ENCODE measurements around the gene ATP8B4.
"Not testable (repeated sequence)": the region's sequence is repeated elsewhere in the genome, so short reads cannot be mapped to it uniquely, and the experiment has no call there.

ATP8B4 gene

GRCh38 chr15:50003786-50004334, 115.2 kb downstream of the ATP8B4 start:
- DNase-seq, result peak; percentile 37

DNA sequence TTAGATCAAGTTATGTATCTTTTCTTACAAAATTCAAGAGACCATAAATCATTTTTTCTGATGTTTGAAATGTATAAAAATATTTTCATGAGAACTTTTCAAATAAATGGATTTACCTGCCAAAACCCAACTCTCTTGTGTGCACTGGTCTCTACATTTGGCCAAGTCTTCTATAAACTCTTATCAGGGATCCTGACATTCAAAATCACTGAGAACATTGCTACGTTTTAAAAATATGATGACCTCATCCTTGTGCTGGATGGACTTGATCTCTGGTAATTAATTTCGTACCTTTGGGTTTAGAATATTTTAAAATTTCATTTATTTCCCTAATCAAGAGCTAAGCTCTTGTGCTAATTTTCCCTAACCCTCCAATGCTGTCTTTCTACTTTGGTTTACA, 127.4 kb downstream of the ATP8B4 start:
- no peak for DNase-seq

DNA sequence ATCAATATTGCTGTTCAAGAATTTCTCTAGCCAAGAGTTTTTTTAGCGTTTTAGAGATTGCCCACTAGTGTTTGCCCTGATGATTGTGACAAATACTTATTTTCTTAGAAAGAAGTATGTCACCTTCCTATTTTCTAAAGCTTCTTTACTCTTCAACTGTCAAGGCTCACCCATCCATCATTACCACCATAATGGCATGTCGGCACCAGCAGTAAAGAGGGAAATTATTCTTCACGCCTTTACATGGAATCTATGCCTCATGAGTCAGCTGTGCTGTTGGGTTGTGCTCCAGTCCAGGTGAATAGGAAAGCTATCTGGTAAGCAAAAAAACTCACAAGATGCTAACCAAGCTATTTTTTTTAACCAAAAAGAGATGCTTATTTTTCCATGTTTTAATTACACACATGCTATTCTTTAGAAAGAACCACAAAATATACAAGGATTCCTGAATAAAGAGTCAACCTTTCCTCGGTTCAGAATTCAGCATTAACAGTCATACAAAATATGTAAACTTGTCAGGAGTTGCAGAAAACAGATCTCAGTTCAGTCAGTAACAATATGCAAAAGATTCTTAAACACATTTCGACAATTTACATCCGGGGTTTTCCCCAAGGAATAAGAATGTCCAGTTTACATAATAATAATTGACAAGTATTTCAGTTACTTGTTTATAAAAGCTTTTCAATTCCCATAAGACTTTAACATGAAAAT, 128.0 kb downstream of the ATP8B4 start:
- DNase-seq, result no peak

DNA sequence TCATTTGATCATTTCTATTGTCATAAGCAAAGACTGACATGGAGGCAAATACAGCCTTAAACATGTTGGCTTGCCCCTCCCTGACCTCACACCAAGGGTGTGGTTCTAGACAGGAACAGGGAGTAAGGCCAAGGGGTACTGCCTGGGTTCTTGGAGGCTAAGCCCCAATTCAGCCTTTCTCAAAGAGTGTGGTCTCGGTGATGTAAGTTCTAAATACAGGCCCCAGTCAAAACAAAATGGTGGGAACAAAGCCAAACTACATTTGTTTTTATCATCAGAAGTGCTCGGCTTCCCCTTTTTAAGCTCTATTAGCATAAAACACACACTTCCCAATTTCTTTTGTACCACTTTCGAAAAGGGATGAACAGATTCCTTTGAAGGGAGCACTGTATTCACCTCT, 129.5 kb downstream of the ATP8B4 start:
- no peak for DNase-seq

DNA sequence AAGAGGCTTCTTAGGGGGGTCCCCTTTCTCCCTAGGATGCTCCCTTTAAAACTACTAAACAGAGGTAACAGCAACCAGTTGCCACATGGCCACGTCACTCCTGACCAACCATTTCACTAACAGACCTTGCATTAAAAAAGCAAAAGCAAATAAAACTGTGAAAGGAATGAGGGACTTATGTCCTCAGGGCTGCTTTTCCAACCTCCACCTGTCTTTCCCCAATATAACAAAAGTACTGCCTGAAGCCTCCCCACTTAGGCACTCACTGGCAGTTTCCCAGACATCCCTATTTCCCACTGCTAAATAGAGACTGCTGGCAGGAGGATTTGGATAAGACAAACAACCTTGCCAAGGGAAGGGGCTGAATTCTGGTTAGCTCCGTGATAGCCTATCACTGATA, 130.3 kb downstream of the ATP8B4 start:
- no peak for DNase-seq

- DNase-seq, result no peak
These were observed 131.1 kb downstream of the ATP8B4 start for GRCh38 chr15:49987896-49988295.

DNA sequence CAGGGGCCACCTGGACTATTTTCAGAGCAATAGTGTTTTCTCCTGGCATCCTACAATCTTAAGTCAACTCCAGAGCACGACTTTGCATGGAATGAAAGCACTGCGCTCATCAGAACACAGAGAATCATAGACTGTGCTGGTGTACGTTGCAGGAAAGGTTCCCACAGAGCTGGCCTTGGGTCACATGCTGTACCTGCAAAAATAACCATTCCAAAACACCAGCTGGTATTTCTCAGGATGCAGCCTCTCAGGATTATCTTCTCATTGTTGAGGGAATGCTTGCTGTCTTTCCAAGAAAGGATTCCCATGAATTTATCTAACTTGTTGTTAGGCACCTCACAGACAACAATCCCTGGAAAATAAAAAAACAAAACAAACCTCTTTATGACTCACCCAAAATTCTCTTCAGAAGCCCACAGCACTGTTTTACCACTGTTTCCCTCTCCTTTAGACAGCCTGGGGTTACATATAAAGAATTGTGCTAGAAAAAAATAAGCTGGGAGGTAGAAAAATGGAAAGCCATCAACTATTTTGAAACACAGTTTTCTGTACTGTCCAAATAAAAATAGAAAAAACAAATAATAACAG, 131.7 kb downstream of the ATP8B4 start:
- DNase-seq, result no peak

DNA sequence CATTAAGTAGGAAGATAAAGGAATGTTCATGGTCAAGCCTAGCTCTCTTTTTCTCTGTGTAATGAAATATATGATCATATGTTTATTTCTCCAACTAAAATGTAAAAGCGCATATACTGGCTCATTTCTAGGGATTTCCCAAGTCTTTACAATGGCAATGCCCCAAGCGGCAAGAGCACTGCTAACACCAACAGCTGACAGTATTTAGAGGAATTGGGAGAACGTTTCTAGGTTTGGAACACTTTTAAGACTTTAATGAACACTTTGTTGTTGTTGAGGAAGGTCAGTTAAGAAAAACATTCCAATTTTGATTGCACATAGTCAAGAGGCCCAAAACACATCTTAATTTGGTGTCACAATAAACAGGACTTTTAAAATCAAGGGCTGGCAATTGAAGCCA, 132.7 kb downstream of the ATP8B4 start:
- DNase-seq, result no peak

DNA sequence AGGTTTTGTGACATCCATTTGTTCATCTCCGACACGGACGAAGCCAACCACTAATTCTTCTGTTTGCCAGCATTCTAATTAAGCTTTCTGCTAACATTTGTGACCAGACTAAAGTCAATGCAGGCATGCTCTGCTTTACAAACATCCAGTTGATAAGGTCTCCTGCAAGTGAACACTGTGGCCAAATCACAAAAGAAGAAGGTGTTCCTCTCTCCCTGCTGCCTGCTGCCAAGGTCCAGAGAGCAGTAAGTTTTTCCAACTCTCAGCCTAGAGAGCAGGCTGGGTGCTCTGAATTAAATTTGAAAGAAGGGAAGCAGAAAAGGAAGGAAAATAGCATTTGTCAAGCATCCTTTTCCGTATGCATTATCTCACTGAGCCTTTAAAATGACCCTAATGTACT, 133.6 kb downstream of the ATP8B4 start:
- no peak for DNase-seq

GRCh38 chr15:49984436-49984835, 134.6 kb downstream of the ATP8B4 start:
- DNase-seq, result no peak

- no peak for DNase-seq
These were observed 136.4 kb downstream of the ATP8B4 start for GRCh38 chr15:49982584-49982983.

- no peak for DNase-seq
These were observed 139.2 kb downstream of the ATP8B4 start for GRCh38 chr15:49979705-49980382.

DNA sequence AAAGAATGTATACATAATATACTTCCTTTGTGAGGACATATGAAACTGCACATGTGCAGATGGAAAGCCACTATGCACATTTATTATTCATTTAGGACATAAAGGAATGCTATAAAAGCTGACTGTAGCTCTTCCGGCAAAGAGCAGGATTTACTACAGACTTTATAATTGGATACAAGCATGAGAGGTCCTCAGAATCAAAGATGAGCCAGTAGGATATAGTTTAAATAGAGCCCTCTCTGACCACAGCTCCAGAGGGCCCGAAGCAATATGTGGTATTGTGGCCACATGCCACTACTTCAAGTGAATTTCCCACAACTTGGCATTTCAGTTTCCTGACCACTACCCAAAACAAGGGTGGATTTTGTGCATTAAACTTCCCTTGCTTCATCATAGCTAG, 140.9 kb downstream of the ATP8B4 start:
- DNase-seq, result no peak

- no peak for DNase-seq
These were observed 141.7 kb downstream of the ATP8B4 start for GRCh38 chr15:49977306-49977705.

- DNase-seq, result no peak
These were observed 154.5 kb downstream of the ATP8B4 start for GRCh38 chr15:49964551-49964950.

DNA sequence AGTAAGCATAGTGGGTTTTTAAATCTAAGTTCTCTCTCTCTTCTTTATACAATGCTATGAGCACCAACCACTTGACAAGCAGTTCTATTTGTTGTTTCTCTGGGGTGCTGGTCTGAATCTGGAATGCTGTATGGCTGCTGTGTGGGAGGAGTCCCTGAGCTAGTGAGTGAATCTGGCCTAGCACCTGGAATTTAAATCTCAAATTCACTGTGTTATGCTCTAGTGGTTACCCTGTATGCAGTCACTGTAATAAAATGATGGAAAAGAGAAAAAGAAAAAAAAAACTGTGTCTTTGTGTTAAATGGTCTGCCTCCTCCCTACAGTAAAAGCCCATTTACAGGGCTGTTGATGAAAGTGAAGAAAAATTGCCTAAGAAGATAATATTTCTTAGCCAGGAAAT, 155.0 kb downstream of the ATP8B4 start:
- DNase-seq, result no peak

- DNase-seq, result not testable (repeated sequence)
These were observed 155.8 kb downstream of the ATP8B4 start for GRCh38 chr15:49963033-49963772.

DNA sequence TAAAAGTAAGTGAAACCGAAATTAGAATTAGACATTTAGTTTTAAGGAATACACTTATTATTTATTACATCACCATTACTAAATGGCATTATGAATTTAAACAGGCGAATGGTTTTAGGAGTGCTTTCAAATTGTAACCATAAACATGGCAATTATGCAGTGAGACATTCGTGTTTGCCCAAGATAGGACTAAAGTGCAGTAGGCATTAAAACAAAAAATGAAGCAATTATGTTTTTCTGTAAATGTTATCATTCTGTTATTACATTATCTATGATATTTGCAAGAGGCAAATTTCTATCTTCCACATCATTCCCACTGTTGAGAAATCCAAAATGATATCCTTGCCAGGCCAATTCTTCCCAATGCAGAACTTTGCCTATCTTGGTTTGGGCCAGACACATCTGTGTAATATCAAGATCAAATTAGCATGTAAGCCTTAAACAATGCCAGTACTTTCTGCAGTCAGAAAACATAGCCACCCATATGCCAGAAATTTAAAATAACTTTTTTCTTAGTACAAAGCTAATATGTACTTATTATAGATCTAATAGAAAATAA, 156.9 kb downstream of the ATP8B4 start:
- DNase-seq, result no peak

- DNase-seq, result no peak
These were observed 165.6 kb downstream of the ATP8B4 start for GRCh38 chr15:49953421-49953820.

- no peak for DNase-seq
These were observed 172.4 kb downstream of the ATP8B4 start for GRCh38 chr15:49946681-49947080.

DNA sequence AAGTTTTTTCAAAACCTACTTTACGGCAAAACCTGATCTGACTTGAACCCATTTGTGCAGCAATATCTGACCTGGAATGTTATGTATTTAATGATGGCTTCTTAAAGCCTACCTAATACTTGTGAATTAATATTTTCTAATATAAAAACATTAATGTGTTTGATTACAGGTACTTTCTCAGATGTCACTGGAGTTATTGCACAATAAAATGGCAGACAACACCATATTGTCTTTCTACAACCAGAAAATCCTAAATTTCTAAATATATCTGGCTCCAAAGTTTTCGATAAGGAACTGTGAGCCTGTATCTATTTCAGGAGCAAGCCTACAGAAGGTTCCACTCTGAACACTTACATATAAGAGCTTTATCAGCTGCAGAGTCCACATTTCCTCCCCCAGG, 184.5 kb downstream of the ATP8B4 start:
- DNase-seq, result no peak

DNA sequence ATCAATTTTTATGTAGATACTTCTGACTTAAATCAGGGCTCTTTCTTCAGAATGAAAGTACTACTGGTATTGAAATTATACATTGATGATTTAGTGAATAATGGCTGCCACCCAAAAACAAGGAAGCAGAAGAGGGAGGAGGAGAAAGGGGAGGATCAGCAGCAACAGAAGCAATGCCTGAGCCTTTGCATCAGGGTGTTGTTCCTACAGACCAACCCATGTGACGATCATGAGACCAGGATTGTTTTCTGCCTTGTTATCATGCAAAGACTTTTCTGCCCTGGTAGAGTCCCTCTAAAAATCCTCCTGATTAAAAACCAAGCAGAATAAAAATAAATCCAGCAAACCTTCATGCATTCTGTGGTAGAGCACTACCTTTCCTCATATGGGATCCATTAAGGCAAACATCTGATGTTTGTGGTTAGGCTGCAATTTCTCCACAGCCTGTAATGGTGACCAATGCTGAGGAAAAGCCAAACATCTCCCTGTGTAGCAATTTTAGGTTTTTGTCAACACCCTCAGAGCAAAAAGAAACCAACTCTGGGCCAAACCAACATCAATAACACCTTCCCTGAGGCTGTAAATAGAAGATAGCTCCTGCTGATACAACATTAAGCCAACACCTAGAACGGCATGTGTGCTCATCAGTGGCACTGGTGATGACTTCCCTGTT, 191.7 kb downstream of the ATP8B4 start:
- no peak for DNase-seq
